CD4-positive, alpha-beta T cell treated with Interleukin-21 for 1 hour (primary cell): ENCODE results near the gene E4F1.

Experiments used
- DNase-seq: peaks from one replicate; pipeline ENCODE4 v3.0.0-alpha.2; 2020

Gene E4F1, protein sequence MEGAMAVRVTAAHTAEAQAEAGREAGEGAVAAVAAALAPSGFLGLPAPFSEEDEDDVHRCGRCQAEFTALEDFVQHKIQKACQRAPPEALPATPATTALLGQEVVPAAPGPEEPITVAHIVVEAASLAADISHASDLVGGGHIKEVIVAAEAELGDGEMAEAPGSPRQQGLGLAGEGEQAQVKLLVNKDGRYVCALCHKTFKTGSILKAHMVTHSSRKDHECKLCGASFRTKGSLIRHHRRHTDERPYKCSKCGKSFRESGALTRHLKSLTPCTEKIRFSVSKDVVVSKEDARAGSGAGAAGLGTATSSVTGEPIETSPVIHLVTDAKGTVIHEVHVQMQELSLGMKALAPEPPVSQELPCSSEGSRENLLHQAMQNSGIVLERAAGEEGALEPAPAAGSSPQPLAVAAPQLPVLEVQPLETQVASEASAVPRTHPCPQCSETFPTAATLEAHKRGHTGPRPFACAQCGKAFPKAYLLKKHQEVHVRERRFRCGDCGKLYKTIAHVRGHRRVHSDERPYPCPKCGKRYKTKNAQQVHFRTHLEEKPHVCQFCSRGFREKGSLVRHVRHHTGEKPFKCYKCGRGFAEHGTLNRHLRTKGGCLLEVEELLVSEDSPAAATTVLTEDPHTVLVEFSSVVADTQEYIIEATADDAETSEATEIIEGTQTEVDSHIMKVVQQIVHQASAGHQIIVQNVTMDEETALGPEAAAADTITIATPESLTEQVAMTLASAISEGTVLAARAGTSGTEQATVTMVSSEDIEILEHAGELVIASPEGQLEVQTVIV

DNA sequence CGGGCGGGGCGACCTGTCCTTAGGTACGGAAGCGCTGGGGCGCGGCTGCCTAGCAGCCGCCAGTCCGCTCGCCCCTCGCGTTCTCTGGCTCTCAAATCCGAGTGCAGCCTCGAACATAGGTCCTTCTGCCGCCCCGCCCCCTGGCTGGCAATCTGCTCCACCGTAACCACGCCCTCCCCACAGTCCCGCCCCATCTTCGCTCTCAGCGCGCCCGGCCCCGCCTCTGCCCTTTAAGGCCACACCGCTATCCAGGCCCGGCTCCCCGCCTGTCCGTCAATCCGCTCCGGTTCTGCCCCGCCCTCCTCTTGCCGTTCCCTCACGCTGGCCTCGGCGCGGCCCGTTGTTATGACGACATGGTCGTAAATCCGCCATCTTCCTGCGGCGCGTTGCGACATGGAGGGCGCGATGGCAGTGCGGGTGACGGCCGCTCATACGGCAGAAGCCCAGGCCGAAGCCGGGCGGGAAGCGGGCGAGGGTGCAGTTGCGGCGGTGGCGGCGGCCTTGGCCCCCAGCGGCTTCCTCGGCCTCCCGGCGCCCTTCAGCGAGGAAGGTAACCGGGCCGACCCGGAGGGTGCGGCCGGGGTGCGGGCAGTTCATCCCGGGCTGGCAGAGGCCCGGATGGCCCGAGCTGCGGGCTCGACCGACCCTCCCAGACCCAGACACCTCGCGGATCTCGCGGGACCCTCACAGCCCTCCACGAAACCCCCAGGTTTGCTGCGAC lies at the start of gene E4F1:
Gene E4F1 (plus strand): TSS at position 371 of the 721 bp plus-strand sequence. CDS start 23 bp downstream, at position 394.
- peak; percentile 100 for DNase-seq

DNA sequence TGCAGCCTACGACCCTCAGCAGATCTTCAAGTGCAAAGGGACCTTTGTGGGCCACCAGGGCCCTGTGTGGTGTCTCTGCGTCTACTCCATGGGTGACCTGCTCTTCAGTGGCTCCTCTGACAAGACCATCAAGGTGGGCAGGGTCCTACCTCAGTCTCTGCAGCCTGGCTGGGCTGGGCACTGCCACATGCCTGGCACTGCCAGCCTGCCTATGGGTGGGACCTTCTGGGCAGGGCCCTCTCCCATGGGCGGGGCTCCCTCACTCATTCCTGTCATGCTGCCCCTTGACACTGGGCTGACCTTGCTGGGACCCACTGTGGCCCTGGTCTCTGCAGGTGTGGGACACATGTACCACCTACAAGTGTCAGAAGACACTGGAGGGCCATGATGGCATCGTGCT lies 49.5 kb upstream of the E4F1 start:
- DNase-seq: no peak

DNA sequence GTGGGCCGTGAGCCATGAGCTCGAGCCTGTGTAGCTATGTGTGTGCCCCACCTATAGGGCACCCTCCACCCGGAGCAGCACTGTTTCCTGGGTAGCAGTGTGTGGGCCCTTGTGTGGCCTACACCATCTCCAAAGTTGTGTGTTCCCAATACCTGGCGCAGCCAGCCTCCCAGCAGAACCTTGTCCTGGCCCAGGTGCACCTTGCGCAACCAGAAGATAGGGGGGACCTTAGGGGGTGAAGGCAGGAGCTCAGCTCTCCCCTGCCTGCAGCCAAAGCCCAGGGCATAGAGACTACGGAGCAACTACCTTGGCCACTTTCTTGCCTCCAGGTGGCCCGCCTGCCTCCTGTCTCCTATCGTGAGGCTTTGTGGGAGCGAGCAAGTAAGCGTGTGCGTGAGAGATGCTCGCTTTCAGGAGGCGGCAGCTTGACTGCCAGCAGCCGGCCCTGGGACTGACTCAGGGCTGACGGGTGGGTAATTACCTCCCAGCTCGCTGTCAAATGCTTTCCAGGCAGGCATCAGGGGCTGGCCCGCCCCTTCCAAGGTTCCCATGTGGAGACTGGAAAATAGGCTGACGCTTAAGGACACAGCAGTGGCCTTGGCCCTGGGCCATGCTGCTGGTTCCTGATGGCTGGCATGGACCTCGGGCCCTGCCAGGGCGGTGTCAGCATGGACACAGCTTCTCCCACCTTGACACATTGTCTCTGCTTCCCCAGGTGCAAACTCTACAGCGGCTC lies 48.8 kb upstream of the E4F1 start:
- no peak for DNase-seq

DNA sequence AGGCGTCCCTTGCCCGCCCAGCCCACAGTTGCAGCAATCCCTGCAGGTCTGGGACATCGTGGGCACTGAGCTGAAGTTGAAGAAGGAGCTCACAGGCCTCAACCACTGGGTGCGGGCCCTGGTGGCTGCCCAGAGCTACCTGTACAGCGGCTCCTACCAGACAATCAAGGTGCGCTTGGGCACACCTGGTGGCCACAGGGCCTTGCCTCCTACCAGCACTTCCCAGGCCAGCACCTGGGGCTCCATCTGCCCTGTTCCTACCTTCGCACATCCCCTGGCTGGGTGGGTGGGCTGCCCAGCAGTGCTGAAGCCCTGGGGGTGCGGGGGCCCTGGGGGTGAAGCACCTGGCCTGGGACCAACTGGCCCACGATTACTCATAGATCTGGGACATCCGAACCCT lies 47.9 kb upstream of the E4F1 start:
- no peak for DNase-seq

DNA sequence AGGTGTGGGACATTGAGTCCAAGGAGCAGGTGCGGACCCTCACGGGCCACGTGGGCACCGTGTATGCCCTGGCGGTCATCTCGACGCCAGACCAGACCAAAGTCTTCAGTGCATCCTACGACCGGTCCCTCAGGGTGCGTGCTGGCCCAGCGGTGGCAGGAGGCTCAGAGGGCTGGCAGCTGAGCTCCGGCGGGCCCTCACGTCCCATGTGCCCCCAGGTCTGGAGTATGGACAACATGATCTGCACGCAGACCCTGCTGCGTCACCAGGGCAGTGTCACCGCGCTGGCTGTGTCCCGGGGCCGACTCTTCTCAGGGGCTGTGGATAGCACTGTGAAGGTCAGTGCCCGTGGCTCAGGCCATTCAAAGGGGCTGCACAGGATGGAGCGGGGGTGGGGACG lies 47.3 kb upstream of the E4F1 start:
- DNase-seq: no peak

DNA sequence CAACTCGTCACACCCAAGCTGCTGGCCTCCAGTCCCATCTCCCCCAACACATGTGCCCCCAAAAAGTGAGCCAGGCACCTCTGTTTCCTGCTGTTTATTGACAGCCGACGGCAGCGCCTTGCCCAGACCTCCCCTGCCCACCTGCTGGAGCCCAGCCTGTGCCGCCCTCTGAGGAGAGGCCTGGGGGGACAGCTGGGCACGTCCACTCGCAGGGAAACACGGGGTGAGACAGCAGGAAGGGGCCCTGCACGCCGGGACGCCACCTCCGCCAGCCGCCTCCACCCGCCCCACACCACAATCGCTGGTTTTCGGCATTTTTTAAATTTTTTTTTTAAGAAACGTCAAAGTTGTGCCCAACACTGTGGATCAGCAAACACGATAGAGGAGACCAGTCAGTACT lies 46.3 kb upstream of the E4F1 start:
- no peak for DNase-seq

DNA sequence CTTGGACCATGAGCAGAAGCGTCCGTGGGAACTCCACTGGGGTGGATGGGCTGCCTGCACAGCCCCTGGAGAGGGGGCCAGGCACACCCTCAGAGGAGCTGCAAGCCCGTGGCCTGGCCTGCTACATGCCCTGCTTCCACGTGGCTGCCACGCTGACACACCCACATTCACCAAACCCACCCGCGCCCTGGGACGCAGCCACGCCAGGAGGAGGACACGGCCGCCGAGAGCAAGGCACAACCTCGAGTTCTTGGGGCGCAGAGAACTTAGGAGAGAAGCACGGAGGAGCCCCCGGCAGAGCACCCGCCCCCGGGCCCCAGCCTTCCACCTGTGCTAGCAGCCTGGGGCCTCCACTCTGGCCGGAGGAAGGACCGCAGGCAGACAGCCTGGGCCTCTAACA lies 45.8 kb upstream of the E4F1 start:
- no peak for DNase-seq

DNA sequence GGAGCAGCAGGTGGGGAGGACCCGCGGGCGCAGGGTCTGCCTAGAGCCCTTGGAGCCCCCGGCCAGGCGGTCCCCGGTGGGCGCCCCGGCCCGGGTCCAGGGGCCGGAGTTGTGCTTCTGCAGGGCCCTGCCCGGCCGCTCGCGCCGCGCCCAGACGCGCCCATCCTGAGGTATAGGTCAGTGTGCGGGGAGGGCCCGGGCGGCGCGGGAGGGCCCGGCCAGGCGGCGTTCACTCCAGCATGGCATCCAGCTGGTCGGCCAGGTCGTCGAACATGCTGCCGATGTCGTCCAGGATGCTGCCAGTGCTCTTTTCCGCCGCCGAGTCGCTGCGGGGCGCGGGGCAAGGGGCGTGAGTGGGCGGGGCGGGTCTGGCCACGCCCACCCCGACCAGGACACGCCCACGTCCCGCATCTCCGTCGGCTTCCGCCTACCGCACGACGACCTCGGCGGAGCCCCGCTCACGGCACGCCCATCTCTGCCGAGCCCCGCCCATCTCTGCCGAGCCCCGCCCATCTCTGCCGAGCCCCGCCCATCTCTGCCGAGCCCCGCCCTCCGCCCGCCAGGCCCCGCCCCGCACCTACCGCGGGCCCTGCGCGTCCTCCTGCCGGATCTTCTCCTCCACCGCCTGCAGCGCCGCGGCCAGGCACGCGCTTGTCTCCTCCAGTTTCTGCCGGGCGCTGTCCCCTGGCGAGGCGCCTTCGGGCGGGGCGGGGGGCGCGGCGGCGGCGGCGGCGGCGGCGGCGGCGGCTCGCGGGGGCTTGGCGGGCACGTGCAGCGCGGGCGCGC lies 44.9 kb upstream of the E4F1 start:
- DNase-seq: peak; percentile 45

DNA sequence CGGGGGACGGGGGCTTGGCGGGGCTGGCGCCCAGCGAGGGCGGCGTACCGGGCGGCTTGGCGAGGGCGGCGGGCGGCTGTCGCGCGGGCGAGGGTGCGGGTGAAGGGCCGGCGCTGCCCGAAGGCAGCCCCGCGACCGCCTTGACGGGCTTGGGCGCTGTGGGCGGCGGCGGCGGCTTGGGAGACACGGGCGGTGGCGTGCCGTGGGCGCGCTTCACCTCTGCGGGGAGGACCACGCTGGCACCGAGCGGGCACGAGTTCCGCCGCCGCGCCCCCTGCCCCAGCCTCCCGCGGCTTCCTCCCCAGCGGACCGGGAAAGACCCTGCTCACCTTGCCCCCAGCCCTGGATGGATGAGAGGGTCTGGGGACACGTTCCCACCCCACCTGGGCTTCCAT lies 44.3 kb upstream of the E4F1 start:
- no peak for DNase-seq

DNA sequence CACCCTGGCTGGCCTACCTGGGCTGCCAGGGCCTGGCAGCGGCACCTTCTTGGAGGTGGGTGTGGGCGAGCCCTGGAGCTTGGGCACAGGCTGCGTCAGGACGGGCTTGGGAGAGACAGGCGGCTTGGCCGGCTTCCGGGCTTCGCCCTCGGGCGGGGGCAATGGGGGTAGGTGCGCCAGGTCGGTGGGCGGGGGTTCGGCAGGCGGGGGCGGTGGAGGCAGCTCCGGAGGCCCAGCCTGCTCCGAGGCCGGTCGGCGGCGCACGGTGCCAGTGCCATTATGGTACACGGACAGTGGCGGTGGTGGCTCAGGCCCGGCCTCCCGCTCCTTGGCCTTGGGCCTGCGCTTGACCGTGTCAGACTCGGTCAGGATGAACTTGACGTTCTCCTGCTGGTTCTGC lies 43.8 kb upstream of the E4F1 start:
- DNase-seq: no peak

DNA sequence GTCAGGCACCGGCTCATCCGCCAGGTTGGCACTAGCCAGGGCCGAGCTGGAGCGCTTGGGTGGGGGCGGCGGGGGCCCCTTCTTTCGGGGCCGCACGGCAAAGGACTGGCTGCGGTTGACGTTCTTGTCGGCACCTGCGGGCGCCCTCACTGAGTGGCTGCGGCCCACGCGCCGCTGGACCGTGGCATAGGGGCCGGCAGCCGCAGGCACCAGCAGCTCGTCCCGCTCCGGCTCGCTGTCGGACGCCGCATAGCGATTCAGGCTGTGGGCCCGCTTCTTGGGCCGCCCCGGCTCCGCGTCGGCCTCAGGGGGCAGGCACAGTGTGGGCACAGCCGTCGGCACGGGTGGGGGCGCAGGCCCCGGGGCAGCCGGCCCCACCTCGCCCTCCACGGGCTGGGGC lies 42.9 kb upstream of the E4F1 start:
- DNase-seq: no peak

DNA sequence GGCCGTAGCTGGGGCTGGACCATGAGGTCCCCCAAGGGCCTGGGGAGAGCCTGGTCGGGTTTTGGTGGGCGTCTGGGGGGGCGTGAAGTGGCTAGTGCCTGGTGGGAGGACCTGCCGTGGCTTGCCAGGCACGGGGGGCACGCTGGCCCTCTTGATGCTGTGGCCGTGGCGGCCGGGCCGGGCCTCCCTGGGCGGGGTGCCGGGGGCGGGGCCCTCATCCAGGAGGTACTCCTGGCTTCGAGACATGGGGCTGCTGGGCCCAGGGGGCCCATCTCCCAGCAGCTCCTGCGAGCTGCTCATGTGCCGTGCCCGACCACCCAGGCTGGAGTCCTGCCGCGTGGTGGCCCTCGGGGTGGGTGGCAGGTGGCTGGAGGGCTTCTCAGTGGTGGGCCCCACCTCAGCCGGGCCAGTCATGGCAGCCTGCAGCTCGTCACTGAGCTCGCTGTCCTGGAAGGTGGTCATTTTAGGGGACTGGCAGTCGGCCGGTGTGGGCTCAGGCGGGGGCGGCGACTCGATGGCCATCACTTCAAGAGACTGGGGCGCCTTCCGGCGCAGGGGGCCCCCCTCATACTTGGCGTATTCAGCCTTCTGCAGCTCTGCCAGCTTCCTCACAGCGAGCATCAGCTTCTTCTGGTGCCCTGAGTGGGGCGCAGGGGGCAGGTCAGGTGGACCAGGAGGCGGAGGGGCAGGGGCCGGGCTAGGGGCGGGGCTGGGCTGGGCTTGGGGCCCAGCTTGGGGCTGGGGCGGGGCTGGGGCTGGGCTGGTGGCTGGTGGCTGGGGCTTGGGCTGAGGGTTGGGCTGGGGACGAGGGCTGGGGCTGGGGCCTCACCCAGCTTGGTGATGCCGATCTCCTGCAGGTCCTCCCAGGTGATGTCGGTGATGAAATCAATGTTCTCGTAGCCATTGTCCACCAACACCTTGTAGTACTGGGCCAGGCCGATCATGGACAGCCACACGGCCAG lies 42.1 kb upstream of the E4F1 start:
- DNase-seq: no peak

DNA sequence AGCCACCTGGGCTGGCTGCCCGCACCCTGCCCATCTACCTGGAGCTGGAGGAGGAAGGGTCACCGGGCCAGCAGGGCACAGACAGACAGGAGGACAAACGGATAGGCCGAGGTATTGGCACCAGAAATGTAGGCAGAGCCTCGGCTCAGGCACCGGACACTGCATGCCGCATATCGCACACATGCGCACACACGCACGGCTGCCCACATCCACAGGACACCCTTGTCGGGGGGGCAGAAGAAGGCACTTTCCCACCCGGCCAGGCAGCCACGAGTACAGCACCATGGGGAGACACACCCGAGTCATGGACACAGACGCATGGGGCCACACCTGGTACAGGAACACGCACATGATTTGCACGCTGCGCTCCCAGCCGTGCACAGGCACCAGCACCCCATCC lies 41.4 kb upstream of the E4F1 start:
- DNase-seq: no peak

DNA sequence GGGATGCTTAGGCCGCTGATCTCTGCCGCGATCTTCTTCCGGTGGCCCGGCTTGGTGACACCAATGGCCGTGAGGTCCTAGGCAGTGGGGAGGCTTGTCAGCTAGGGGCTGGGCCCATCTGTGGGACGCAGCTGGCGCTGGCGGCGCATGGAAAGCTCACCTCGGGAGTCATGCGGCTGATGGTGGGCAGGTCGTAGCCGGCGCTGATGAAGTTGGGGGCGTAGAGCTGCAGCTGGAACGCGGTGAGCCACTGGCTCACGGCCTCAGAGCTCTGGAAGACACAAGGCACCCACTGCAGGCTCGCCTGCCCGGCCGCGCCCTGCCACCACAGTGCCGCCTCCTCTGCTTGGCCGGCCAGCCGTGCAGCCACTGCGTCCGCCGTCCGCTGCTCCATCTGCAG lies 39.7 kb upstream of the E4F1 start:
- DNase-seq: no peak

DNA sequence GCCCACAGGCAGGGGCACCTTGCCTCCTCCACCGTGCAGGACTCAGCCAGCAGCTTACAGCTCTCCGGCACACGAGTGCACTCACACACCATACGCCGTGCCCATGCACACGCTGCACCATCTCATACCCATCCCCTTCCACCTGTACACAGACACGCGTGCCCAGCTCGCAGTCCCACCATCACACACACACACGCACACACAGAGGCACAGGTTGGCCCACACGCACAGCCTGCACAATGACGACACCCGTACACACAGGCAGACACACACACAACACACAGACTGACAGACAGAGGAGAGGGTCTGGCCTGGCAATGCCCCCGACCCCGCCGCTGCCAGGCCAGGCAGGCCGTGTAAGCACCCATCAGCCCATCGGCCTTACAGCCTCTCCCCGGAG lies 39.0 kb upstream of the E4F1 start:
- DNase-seq: no peak

DNA sequence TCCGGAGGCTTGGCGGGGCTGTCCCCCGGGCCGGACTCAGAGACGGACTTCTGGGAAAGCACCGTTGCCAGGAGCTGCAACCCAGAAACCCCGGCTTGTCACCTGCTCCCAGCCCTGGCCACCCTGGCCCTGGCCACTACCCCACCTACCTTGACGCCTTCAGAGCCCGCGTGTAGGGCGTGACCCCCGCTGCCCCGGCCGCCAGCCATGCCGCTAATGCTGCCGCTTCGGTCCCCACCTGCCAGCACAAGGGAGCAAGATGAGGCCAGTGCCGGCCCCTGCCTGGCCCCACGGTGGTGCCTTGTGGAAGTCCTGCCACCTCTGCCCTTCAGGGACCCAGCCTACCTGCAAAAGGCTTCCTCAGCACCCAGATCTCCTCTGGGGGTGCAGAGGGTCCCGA lies 38.4 kb upstream of the E4F1 start:
- DNase-seq: no peak

DNA sequence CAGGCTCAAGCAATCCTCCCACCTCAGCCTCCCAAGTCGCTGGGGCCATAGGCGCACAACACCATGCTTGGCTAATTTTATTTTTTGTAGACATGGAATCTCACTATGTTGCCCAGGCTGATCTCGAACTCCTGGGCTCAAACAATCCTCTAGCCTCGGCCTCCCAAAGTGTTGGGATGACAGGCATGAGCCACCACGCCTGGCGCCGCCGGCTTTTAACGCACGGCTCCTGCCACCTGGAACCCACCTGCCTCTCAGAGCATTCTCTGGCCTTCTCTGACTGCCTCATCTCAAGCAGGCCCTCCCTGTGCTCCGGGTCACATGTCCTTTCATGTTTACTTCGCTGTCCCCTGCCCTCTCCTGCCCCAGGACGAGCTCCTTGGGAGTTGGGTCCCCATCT lies 37.3 kb upstream of the E4F1 start:
- DNase-seq: no peak

DNA sequence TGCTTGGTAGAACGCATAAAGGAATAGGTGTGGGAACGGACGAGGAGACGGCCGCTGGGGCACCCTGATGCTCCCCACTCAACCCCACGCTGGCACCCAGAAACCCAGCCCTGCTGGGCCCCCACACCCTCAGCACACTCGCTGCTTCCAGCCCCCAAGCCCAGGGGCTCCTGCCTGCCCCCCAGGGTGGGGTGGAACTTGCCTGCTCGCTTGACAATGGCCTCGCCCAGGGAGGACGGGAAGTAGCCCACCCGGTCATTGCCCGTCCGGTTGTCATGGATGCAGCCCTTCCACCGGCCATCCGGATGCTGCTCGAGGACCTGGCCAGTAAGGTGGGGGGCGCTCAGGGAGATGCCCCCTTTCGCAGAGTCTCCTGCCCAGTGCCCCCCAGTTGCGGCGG lies 36.9 kb upstream of the E4F1 start:
- DNase-seq: no peak

DNA sequence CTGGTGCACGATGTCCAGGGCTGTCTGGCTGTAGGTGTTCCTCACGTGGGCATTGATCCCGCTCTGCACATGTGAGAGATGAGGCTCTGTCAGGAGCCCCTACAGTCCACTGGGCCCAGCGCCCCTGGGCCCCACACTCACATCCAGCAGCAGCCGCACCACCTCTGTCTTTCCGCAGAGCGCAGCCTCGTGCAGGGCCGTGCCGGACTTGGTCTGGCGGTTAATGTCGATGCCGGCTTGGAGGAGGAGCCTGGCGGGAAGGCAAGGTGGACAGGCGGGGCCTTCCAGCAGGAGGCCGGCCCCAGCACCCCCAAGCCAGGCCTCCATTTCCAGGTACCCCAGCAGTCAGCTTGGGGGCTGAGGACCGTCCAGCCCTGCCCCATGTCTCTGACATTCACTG lies 36.2 kb upstream of the E4F1 start:
- no peak for DNase-seq

DNA sequence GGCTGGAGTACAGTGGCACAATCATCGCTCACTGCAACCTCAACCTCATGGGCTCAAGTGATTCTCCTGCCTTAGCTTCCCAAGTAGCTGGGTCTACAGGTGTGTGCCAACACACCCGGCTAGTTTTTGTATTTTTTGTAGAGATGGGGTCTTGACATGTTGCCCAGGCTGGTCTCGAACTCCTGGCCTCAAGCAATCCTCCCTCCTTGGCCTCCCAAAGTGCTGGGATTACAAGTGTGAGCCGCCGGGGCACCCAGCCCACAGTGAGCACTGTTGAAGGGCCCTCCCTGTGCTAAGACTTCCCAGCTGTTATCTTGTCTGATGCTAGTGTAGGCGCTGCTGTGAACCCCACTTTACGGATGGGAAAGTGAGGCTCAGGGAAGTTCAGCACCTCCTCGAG lies 35.0 kb upstream of the E4F1 start:
- DNase-seq: no peak
